AG04449 (cell line): Measurements from ENCODE around the gene RASGRP3.

Source experiments
- CTCF ChIA-PET: fragments of 350-600 bp; formaldehyde crosslinking; extraction: SDS; loops from one replicate; lab custom pipeline; 2021; ENCODE audit warnings: antibody characterized with exemption; lab: Yijun Ruan, JAX
- POLR2A ChIA-PET: fragments of 400-600, 350-600 bp; formaldehyde crosslinking; extraction: SDS; loops from one replicate; lab custom pipeline; 2020; ENCODE audit warnings: antibody characterized with exemption, inconsistent platforms; lab: Yijun Ruan, JAX
- DNase-seq: peaks from one replicate; pipeline ENCODE4 v3.0.0-alpha.2; 2010; ENCODE audit warnings: low read depth, low spot score
- H3K4me3 ChIP-seq: 2 replicates; pipeline ENCODE4 v1.5.1; 2011; ENCODE audit warnings: low read depth, mild to moderate bottlenecking, control low read depth, low read length
- CTCF ChIP-seq: IDR thresholded peaks from one replicate; pipeline ENCODE4 v1.5.1; 2011; ENCODE audit warnings: mild to moderate bottlenecking, moderate library complexity, low read length, control low read depth, inconsistent platforms; ENCODE audit not compliant: insufficient read depth; ENCODE audit errors: missing control alignments

The RASGRP3 gene

DNA sequence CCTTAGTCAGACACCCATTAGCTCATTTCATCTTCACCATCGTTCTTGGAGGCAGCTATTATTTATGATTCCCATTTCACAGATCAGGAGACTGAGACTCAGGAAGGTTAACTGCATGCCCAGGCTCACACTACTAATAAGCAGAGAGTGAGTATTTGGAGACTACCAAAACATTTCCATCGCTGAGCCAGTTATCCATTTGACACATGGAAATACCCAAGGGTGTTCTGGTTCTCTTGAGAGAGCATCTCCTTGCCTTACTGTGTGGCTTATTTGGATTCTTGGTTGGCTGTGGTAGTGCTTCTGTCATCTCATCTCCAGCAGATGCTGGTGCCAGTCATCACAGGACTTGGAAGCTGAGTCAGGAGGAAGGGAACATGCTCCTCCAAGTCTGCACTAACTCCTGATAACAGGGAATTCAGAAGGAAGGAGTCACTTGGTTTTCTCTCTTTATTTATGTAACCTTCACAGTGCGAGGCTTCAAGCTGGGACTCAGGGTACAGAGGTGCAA is 55.2 kb downstream of the RASGRP3 start:
- CTCF ChIA-PET = no interaction called here
- POLR2A ChIA-PET = no interaction called here
- TF ChIP-seq CTCF = no peak
- H3K4me3 ChIP-seq = no peak overlapping the region
- DNase-seq = no peak

DNA sequence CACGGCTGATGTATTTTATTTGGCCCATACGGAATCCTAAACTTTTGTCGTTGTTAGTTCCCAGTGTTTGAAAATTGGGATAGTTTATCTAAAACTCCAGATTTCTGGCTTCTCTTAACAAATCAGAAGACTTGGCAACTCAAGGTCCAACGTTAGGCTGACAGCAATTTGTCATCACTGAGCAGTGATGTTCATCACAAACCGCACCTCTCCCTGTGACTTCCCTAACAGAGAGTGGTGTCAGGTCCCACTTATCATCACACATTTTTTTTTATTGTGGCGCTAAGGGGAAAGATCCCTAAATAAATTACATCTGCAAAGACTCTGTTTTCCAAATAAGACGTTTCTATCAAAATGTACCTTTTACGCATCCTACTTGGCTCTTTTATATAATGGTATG is 55.7 kb downstream of the RASGRP3 start:
- no peak for DNase-seq
- H3K4me3 ChIP-seq = no peak overlapping the region
- TF ChIP-seq CTCF = no peak
- ChIA-PET CTCF (no interaction called here), POLR2A (no interaction called here)

DNA sequence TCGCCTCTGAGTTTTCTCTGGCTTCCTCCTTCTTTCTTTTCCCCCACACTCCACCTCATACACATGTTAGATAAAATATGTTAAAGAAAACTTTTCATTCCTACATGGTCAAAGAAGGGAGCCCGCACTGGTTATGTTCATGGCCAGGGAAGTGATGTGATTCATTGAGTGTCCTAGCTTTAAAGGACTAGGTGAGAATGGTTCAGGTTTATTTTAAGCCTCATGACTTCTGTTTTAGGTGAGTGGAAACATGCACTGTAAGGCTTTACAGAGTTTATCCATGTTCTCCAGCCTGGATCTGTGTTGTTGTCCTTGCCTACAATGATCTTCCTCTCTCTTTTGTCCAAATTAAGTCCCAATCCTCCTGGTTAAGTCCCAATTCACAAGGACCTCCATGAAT is 56.5 kb downstream of the RASGRP3 start:
- ChIA-PET POLR2A (no interaction called here), CTCF (no interaction called here)
- TF ChIP-seq CTCF = no peak
- no peak overlapping the region for H3K4me3 ChIP-seq
- no peak for DNase-seq

- no peak overlapping the region for H3K4me3 ChIP-seq
- CTCF ChIA-PET = no interaction called here
- no peak for TF ChIP-seq CTCF
- POLR2A ChIA-PET = interaction anchor here (1.2 kb wide), 1 partner anchor 59 kb away, joined by 4 read pairs; the partner anchor contains the start of gene RASGRP3
- DNase-seq = no peak
These were observed 59.0 kb downstream of the RASGRP3 start for GRCh38 chr2:33535421-33535820.

DNA sequence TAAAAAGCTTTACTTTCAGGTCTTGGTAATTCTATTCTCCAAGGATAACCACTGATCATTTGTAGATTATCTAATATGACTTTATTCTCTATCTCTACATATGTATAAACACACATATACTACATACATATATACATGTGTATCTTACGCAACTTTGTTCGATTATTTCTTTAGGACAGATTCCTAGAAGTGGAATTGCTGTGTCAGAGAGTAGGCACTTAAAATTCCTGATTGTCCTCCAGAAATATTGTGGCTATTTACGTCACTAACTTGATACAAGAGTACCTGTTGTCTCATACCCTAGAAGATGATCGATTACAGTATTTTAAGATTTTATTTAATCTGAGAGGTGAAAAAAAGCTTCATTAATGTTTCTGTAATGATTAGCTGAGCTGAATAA is 64.8 kb downstream of the RASGRP3 start:
- H3K4me3 ChIP-seq = no peak overlapping the region
- DNase-seq = no peak
- no peak for TF ChIP-seq CTCF
- POLR2A ChIA-PET = no interaction called here
- CTCF ChIA-PET = interaction anchor here (1.0 to 1.4 kb wide), 4 partner anchors 12 to 129 kb away, joined by 3 to 4 read pairs (median 3); no protein-coding TSS in a partner anchor

GRCh38 chr2:33550206-33550605 is 73.8 kb downstream of the RASGRP3 start:
- no peak for DNase-seq
- no peak overlapping the region for H3K4me3 ChIP-seq
- CTCF ChIA-PET = interaction anchor here (1.3 kb wide), 1 partner anchor 170 kb away, joined by 3 read pairs; no protein-coding TSS in a partner anchor
- TF ChIP-seq CTCF = no peak
- POLR2A ChIA-PET = no interaction called here
